SK-N-SH (cell line): ENCODE measurements around the gene UBE2S.

Source experiments
- CHD2 ChIP-seq: fragments of 150-350 bp; IDR thresholded peaks from 2 replicates; pipeline ENCODE4 v1.6.1; 2018; ENCODE audit warnings: low read length; ENCODE audit not compliant: partially characterized antibody
- CTCF ChIP-seq: fragments of 200-600 bp; sonication (generic); IDR thresholded peaks from 2 replicates; pipeline ENCODE4 v1.6.1; 2017; ENCODE audit warnings: antibody characterized with exemption, mild to moderate bottlenecking, moderate library complexity
- EP300 ChIP-seq, 2 experiments: IDR thresholded peaks; 2 replicates each; pipeline versions ENCODE4 v1.4.0 to v1.6.1; 2012; ENCODE audit warnings: borderline replicate concordance in 1 of 2, low read depth in 1 of 2, low read length in 1 of 2
- EZH2phosphoT487 ChIP-seq: fragments of 200-600 bp; sonication (generic); IDR thresholded peaks from 2 replicates; pipeline ENCODE4 v1.6.1; 2017; ENCODE audit warnings: low read depth, mixed run types, mild to moderate bottlenecking, antibody characterized with exemption, moderate library complexity, borderline replicate concordance
- FOXJ3 ChIP-seq: sonication (generic); formaldehyde crosslinking; IDR thresholded peaks from 2 replicates; pipeline ENCODE4 v1.5.1; 2020; ENCODE audit warnings: mild to moderate bottlenecking, missing genetic modification reagents
- MAX ChIP-seq: IDR thresholded peaks from 2 replicates; pipeline ENCODE4 v1.4.0; 2012; ENCODE audit warnings: low read depth
- MEF2A ChIP-seq: IDR thresholded peaks from 2 replicates; pipeline ENCODE4 v1.4.0; 2012; ENCODE audit warnings: low read depth, borderline replicate concordance
- MXI1 ChIP-seq: IDR thresholded peaks from 2 replicates; pipeline ENCODE4 v1.6.1; 2012; ENCODE audit warnings: mild to moderate bottlenecking, low read depth, low read length, improper control_type of control experiment
- RAD21 ChIP-seq: IDR thresholded peaks from 2 replicates; pipeline ENCODE4 v1.6.1; 2012; ENCODE audit warnings: mild to moderate bottlenecking, low read length
- REST ChIP-seq: IDR thresholded peaks from 2 replicates; pipeline ENCODE4 v1.6.1; 2012; ENCODE audit warnings: mild to moderate bottlenecking, low read depth, low read length, moderate library complexity
- SIN3A ChIP-seq: IDR thresholded peaks from 2 replicates; pipeline ENCODE4 v1.6.1; 2012; ENCODE audit warnings: low read depth, mild to moderate bottlenecking, low read length, moderate library complexity, borderline replicate concordance
- TAF1 ChIP-seq: IDR thresholded peaks from 2 replicates; pipeline ENCODE4 v1.6.1; 2012; ENCODE audit warnings: low read depth, mild to moderate bottlenecking, low read length, moderate library complexity, borderline replicate concordance
- USF2 ChIP-seq: fragments of 150-350 bp; IDR thresholded peaks from 2 replicates; pipeline ENCODE4 v1.6.1; 2017; ENCODE audit warnings: antibody characterized with exemption, low read length, low read depth, borderline replicate concordance

- no peak for TF ChIP-seq SIN3A
- TF ChIP-seq MEF2A, result no peak
- TF ChIP-seq EP300 (IDR thresholded peaks at IDR 0.05; ENCODE audit: borderline replicate concordance in 1 of 2, low read depth in 1 of 2, low read length in 1 of 2), result no peak
- no peak for TF ChIP-seq CTCF
- no peak for TF ChIP-seq RAD21
- TF ChIP-seq TAF1, result no peak
- TF ChIP-seq FOXJ3 (CRISPR knock-in tag), result no peak
- TF ChIP-seq EZH2phosphoT487, result no peak
- TF ChIP-seq MXI1, result no peak
- no peak for TF ChIP-seq CHD2
- no peak for TF ChIP-seq USF2
- TF ChIP-seq MAX, result no peak
- TF ChIP-seq REST, result no peak
Measured at GRCh38 chr19:55390461-55390880, 17.1 kb downstream of the UBE2S start.
